GM18870 (cell line): ENCODE measurements around the gene KCNJ15.

ENCODE experiments used
- ATAC-seq: cut with Tn5 transposase; IDR thresholded peaks from one replicate; pipeline ENCODE4 v1.9.1; 2021; ENCODE audit warnings: moderate library complexity; ENCODE audit not compliant: unreplicated experiment

KCNJ15 gene

DNA sequence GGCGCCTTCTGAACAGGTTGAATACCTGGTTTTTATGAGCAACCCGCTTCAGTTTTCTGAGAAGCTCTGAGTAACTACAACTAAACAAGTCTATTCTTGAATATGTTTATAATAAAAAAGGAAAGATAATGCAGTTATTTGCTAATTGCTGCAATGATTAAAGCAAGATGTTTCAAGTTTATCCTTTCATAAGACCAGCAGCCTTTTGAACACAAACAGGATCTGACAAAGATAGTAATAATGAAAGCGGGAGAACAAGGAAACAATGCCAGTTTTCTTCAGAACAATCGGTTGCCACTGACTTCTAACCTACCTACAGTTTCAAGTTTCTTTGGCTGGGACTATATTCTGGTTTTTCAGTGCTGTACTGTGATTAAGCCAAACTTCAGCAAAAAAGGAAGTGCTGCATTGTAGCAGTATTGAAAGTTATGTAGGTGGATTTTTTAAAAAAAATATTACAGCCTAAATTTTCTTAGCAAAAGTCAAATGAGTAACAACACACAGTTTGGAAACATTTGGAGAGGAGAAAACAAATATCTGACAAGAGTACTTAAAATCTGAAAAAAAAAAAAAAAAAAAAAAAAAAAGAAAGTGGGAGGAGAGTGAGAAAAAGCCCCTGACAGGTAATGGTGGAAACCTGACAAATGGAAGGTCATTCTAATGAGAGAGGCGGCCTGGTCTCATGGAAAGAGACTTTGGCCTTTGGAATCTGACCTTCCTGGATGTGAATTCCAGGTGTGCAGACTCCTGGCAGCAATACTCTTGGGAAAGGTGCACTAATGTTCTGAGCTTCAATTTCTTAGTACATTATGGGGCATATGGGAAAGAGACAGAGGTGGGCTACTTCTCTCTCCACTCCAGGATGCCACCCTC, 11.4 kb downstream of the KCNJ15 start:
- no peak for ATAC-seq

DNA sequence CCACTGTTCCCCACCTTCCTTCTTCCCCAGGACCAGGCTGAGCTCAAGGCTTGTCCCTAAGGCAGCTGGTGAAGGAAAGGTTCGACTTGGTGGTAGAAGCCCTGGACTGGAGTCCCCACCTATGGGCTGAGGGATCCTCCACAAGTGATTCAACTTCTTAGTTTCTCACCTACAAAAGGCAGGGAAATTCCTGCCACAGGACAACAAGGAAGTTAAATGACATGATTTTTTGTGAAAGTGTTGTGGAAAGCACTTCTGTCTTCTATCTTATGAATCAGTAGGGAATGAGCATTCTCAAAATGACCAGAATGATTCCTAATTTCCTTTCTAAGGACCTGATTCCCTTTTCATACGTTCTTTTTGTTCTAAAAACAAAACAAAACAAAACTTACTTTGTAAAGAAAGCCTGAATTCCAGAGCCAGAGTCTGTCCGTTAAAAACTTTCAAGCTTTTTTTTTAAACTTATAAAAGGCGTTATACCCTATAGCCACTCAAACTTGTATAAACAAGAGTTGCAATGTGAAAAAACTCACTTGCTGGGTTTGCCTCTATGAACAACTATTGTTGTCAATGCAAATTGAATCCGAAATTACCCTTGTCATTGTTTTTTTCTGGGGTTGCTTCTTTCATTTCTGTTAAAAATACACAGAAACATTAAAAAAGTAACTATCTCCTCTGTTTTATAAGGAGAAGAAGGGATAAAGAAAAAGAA, 12.2 kb downstream of the KCNJ15 start:
- peak; percentile 25 for ATAC-seq

DNA sequence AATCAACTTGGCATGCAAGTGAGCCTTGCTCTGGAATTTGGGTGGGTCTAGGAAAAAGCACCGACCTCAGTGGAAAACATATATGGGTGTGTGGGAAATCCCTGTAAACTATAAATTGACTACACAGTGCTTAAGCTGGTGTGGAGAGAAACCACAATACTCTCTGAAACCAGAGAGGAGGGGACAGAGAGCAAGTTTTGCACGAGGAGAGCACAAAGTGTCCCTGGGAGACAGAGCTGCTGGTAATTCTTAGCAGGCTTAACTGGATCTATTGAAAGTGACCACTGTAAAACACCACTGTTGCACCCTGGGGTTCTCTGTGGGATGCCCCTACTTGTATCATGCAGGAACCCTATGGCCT, 12.8 kb downstream of the KCNJ15 start:
- ATAC-seq: peak; percentile 78

DNA sequence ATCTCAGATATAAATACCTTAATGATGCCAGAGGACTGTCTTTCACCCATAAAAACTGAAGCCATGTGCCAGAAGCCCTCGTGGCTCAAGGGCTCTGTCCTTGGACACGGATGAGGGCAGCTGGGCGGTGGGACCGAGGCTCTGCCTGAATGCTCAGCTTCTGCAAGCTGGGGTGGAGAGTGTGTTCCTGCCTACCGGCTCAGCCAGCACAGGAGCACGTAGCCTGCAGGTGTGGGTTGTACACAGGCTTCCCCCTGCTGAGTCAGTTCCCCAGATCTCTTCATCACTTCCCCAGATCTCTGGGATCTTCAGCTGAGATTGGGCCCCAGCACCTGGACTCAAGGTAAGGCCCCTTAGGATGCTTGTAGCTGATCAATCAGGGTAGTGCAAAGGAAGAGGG, 15.4 kb downstream of the KCNJ15 start:
- ATAC-seq: no peak

DNA sequence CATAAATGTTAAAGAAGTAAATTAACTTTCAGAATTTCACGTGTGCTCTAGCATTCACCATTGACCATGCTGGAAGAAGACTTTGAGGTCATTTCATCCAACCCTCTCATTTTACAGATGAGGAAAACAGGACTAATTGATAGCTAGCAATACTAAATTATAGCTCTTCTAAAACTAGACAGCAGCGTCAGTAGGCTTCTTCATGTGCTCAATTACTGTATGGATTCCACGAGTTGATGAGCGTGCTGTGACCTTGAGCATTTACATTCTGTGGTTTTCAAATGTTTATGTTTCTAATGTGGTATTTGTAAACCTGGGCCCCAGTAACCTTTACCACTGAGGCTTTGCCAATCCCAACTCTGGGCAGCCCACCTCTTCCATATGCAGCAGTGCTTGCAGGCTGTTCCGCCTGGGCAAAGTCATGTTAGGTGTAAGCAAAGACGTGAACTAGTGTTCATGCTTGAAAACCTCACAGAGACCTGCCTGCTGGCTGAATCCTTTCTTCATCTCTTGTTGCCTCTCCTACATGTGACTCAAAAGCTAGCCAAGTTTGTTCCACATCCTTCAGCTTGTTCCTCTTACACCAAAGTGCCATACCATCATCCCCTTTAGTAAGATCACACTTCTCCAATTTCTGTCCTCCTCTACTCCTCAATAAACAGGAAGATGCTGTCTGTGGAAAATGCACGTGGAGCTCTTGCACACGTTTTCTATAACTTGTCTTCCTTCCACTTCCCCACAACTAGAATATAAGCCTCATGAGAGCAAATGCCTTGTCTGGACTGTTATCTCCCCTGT, 17.2 kb downstream of the KCNJ15 start:
- ATAC-seq: no peak

DNA sequence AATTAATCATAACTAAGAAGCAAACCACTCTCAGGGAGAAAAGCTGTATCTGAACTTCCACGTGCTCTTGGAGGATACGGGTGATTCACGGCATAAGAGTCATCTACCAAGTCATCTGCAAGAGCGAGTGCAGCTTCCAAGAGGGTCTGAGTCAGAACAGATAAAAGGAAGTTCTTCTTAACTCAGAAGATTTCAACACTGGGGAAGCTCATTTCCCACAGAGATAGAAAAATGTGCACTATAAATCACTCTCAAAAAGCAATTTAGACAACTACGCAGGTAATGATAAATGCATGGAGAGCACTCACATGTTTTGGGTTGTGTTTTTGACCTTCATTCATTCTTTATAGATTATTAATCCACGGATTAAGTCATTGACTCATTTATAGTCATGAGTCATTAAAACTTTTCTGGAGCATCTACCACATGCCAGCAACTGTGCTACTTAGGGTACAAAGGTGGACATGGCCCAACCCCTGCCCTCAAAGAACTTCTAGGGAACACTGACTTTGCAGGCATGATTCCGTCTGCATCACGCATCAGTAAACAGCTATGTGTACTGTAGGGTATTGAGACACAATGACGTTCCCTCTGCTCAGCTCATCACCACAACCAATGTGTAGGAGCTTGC, 20.8 kb downstream of the KCNJ15 start:
- ATAC-seq: no peak

DNA sequence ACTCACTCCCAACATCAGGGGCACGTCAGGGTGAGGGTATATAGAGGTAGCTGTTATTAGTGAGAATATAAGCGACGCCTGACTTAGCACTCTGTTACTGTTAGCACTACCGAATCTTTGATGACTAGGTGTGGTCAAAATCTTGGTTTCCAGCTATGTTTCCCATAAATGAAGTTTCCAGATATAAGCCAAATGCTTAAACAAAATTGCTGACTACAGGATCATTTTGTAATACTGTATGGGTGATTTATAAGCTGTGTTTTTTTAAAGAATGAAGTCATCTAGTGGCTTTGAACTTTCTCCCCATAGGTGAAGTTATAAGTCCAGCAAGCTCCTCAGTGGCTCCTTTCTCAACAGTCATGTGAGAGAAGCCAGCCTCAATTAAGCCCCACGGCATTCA, 23.7 kb downstream of the KCNJ15 start:
- no peak for ATAC-seq

DNA sequence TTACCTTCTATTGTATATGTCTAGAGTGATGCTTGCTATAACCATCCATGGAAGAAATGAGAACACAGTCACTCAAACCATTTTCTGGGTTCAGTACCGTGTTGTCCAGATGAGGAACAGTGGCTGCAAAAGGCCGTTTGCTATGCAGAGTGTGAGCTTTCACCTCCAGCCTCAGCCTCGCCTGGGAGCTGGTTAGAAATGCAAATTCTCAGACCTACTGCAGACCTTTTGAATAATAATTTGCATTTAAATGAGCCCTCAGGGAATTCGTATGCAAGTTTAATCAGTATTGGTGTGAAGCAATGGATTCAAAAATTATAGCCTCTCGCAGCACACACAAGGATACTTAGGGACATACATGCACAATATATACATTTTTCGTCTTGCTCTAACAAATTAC, 24.1 kb downstream of the KCNJ15 start:
- no peak for ATAC-seq

DNA sequence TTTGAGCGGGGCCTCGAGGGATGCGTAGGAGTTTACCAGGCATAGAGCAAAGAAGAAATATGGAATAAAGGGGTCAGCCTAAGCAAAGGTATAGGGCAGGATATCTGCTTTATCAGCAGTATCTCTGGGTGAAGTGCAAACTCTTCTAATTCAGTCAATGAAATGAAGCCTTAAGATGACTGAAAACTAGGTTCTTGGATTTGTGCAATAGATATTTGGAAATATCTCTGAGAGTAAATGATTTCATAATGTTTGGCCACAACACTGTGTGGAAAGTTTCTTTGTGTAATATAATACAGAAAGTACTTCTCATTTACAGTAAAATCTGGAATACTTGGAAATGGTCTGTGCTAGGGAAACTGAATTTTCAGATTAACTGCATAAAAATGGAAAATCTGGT, 26.1 kb downstream of the KCNJ15 start:
- ATAC-seq: no peak

DNA sequence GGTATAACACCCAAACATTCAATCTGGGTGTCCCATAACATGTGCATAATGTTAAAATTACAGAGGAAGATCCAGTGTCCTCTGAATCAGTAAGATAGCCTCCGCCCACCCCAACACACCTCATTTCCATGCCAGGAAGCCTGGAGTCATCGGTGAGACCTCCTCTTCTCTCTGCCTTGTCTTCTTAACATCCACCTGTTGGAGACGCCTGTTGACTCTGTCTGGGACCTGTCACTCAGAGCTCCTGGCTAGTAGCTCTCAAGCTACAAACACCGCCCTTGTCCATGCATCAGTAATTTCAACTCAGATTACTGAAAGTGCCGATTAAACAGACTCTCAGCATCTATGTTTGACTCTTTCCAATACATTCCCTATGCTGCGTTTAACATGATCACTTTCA, 27.4 kb downstream of the KCNJ15 start:
- ATAC-seq: no peak

DNA sequence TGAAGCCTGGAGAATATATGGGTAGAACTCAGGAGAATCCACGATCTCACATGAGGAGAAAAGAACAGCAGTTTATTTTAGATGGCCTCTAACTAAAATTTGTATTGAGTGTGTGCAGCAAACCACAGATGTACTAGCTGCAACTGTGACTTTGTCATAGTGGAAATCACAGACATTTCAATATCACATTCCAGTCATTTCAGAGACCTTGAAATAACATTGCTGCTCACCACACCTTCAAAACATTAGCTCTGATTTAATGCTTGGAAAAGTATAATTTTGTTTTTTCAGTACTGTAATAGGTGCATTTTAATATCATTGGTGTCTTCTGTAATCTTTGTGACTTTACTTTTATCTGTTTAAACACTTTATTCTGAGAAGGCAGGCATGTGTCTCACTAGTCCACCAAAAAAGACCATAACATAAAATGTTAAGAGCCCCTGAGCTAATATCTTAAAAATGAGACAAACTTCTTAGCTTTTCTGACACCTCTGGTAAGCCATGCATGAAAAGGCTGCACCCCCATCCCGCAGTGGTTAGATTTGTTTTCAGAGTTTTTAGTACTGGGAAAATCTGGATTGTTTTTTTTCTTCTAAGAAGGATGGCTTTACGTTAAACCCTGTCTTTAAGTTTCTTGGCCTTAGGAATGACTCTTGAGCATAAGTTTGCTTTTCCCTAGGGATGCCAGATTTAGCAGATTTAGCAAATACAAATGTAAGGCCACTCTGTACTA, 30.1 kb downstream of the KCNJ15 start:
- no peak for ATAC-seq

DNA sequence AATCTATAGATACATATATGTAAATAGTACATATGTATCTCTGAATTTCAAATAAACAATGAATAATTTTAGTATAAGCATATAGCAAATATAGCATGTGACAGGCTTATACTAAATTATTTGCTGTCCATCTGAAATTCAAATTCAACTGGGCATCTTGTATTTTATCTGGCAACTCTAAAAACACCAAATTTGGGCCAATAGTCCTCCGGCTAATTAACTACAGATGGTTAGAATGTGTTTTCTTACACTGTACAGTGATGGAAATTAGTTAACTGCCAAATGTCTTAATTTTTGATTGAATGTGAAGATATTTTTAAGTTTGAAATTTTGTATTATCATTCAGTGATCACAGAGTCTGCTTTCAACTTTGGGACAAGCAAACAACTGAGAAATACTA, 30.7 kb downstream of the KCNJ15 start:
- ATAC-seq: no peak

DNA sequence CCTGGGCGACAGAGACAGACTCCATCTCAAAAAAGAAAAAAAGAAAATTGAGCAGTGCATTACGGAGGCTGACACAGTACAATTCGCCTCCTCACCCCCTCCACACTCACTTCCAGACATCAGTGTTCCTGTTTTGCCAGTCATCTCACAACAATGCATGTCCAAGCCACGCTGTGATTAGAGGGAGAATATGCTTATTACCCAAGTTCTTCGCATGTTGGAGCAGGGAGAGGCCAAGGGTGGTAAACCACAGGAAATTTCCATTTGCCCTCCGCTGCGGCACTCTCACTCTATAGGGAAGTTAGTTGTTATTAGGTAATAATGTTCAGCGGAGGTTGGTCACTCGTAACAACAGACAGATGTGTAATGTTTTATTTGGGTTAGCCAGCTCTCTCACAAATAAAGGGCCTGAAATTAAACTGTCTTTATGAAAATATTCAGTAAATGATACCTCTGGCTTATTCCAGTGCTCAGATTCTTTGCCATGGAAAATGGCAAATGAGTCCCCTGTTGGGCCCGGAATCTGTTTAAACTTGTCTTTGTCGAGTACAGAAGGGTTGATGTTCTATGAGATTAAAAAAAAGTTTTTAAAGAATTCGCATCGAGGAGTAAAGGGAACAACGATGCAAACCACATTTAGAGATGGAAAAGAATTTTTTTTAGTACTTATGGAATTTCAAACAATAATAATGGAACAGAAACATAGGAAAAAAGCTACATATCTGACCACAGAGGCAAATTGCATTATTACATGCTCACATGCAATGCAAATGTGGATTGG, 33.1 kb downstream of the KCNJ15 start:
- no peak for ATAC-seq

DNA sequence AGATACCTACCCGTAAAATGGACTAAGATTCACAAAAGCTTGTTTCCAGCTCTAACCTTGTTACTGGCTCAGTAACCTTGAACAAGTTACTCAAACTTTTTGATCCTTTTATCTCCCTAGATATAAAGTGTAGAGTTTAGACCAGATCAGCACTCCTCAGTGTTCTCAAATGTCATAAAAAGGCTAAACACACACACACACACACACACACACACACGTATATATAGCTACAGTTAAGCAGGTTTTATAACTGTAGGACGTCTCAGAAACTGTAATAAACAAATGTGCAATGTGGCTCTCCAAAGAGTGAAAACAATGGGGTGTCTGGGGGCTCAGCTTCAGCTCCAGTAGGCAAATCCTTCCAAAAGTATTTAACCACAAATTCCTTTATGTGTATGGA, 34.0 kb downstream of the KCNJ15 start:
- no peak for ATAC-seq

DNA sequence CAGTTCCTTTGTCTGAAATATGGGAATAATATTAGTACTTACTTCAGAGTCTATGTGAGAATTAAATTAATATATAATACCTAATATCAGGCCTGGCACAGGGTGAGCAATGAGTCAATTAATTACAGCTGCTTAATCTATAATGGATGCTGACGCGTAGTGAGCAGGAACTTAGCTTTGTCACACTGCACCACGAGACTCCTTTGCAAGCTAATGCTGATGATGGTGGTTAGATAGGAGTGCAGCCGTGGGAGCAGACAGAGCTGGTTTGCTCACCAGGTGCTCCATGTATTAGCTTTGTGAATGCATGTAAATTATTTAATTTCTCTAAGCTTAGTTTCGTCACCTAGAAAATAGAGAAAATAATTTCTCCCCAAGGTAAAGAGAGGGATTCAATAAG, 35.1 kb downstream of the KCNJ15 start:
- ATAC-seq: no peak

DNA sequence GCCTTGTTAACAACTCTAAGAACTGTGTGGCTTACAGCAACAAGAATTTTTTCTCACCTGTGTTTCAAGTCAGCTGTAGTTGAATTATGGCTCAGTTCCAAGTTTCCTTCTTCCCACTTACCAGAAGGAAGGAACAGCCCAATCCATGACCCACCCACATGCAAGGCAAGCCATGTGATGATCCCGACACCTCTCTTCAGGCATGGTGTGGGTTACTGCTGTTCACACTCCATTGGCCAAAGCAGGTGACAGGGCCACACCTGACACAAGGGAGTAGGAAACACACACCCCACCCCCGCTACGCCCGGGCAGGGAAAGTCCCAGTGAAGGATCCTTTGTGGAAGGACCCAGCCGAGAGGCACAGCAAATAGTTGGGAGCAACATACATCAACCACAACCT, 36.3 kb downstream of the KCNJ15 start:
- no peak for ATAC-seq

DNA sequence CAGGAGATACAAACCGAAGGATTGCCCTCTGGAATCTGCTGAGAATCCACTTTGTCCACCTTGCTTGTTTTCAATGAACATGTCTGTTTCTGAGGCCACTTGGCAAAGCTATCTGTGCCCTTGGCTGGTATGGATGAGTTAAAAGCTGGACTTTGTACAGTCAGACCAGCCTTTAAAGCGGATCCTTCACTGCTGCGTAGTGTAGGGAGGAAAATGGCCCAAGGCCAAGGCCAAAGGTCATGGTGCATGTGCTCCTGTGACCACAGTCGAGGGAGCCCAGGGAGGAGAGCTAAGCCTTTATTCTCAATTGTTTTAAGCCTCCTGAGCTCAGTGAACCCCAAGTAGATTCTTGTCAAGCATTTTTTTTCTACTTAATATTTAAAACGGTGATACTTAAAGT, 37.0 kb downstream of the KCNJ15 start:
- no peak for ATAC-seq

DNA sequence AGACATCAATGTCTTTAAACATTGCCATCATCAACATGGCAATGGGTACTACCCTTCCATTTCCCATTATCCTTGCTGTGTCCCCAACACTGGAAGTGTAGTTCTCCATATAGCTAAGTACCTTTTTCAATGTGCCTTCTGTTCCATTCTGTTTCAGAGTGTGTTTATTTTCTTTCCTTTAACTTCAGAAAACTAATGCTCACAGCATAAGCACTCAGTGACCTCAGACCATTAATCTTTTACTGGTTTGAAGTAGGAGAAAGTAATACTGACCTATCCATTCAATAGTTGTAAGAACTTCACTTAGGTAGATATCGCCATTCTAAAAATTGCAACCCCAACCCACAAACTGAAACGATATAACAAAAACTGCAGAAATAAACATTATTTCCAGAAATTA, 37.8 kb downstream of the KCNJ15 start:
- ATAC-seq: no peak

DNA sequence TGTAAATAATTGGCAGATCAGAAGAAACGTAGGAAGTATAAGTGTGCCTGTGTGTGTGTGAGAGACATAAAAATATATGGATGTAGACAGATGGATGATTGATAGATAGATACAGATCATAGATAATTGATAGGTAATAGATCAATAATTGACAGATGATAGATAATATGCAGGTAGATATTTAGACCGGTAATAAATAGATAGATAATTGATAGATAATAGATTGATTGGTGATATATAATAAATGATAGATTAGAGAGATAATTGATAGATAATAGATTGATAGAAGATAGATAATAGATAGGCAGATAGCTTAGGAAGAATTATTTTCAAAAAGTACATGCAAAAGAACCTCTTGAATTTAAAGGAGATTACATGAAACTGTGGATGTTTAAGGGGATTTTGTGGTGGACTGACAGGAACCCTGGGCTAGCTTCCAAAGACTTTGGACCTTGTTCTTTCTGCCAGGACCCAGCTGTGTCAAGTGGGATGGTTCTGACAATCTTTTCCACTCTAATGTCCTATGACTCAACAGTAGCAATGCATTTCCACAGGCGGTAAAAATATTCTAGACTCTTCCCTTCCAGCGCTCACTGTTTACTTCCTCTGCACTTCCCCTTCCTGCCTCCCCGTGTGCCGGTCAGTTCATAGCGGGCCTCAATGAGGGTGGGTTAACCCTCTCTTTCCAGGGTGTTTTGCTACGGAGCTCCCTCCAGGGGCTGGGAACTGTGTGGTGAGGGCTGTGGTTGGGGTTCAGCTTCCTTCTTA, 39.4 kb downstream of the KCNJ15 start:
- ATAC-seq: no peak
